HuH-7.5 (cell line): ENCODE data around the gene ACOX3.

ENCODE experiments used
- DNase-seq: peaks from one replicate; pipeline ENCODE4 v3.0.0; 2011; ENCODE audit warnings: low spot score

ACOX3 gene

DNA sequence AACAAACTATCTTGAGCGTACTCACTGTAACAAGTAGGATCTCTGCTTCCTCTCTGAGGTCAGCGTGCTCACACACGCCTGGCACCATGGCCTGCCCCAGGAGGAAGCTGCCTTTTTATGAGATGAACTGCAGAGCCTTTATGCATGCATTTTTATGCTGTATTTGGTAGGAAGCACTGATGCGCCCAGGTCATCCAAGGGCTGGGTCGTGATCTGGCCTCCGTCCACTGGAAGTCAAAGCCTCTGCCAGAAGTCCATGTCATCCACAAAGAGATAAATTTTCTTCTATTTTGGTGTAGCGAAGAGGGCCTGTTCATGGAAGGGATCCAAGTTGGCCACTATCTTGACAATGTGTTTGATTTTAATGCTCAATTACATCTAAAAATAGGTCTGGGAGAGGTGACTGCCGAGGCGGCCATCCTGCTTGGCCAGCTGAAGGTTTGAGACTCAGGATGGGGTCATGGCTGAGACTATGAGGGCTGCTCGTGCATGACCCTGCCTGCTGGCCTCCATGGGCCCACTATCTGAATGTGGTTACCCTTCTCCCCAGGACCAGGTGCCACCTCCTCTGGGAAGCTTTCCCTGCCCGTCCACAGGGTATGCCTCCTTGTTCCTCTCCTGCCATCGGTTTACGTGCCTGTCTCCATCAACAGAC is 120.7 kb downstream of the ACOX3 start:
- DNase-seq = no peak

DNA sequence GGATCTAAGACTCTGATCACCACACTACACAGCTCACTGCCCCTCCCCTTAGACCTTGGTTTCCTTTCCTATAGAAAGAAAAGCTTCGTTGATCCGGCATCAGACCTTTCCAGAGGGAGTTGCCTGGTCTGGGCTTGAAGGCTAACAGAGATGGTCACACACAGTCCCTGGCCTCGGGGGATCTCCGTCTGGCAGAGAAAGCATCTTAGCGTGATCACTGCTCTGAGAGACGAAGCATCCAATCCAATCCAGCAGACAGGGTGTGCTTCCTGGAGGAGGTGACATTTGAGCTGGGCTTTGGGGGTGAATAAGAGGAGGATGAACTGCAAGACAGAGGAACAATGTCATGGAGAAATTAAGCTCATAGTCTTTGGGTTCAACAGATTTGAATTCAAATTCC is 121.5 kb downstream of the ACOX3 start:
- DNase-seq = no peak

DNA sequence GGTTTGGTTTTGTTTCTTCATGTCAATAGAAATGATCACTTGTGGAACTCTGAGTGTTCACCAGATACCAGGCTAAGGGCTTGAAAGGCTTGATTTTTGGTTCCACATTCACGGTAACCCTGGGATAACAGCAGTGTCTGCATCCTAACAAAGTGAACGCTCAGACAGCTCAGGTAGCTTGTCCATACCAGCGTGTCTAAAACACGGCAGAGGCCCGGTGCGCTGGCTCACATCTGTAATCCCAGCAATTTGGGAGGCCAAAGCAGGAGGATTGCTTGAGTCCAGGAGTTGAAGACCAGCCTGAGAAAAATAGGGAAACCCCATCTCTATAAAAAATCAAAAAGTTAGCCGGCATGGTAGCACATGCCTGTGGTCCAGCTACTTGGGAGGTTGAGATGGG is 122.0 kb downstream of the ACOX3 start:
- no peak for DNase-seq

DNA sequence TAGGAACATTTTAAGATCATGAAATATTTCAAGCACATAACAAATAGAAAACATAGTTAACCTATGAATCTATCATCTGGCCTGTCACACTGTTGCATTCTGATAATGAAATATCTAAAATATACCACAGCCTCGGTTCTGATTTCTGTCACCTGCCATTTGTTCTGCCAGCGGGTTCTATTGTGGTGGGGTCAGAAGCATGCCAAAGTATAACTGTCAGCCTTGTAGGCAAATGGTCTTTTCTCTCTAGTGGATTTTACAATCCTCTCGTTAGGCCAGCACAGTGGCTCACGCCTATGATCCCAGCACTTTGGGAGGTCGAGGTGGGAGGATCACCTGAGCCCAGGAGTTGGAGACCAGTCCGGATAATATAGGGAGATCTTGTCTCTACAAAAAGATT is 123.0 kb downstream of the ACOX3 start:
- DNase-seq = no peak

DNA sequence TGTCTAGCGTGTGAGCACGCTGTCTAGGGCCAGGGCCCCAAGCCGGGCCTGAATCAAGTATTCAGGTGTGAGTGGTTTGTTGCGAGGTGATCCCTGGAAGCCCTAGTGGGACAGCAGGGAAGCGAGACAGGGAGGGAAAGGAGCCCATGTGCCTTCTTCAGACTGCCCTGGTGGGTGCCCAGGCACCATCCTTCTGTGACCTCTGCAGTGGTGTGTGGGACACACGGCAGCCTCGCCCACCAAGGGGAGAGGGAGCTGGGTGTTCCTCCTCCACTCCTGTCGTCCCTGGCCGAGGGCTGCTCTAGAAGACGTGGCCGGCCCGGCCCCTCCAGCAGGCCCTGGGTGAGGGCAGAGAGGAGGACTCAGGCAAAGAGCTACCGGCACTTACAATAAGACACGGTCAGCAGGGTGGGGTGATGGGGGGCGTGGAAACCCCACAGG is 123.6 kb downstream of the ACOX3 start:
- no peak for DNase-seq
